NCI-H2196 treated with DMSO at 0.1 percent for 48 hours (cell line): ENCODE measurements around the gene ATXN1.
"Not testable (repeated sequence)": the region's sequence is repeated elsewhere in the genome, so short reads cannot be mapped to it uniquely, and the experiment has no call there.

Experiments used
- DNase-seq: peaks from one replicate; lab custom pipeline; 2025; ENCODE audit not compliant: unreplicated experiment; lab: John Stamatoyannopoulos, UW

ATXN1 gene

GRCh38 chr6:16468991-16469615, 292.2 kb downstream of the ATXN1 start:
- no peak for DNase-seq

- DNase-seq, result no peak
Observed at GRCh38 chr6:16466800-16467553, 294.3 kb downstream of the ATXN1 start.

GRCh38 chr6:16464045-16464444, 297.2 kb downstream of the ATXN1 start:
- no peak for DNase-seq

- not testable (repeated sequence) for DNase-seq
Observed at GRCh38 chr6:16463246-16463645, 298.0 kb downstream of the ATXN1 start.

- no peak for DNase-seq
Observed at GRCh38 chr6:16461491-16461890, 299.8 kb downstream of the ATXN1 start.

GRCh38 chr6:16459472-16459871, 301.8 kb downstream of the ATXN1 start:
- DNase-seq, result not testable (repeated sequence)

GRCh38 chr6:16452348-16452747, 308.9 kb downstream of the ATXN1 start:
- DNase-seq, result no peak

- no peak for DNase-seq
Observed at GRCh38 chr6:16450821-16451220, 310.4 kb downstream of the ATXN1 start.

- no peak for DNase-seq
Observed at GRCh38 chr6:16450285-16450684, 311.0 kb downstream of the ATXN1 start.

GRCh38 chr6:16446273-16446672, 315.0 kb downstream of the ATXN1 start:
- no peak for DNase-seq

GRCh38 chr6:16442031-16442430, 319.2 kb downstream of the ATXN1 start:
- DNase-seq, result no peak

GRCh38 chr6:16441262-16441661, 320.0 kb downstream of the ATXN1 start:
- DNase-seq, result no peak

GRCh38 chr6:16440636-16441212, 320.5 kb downstream of the ATXN1 start:
- no peak for DNase-seq

- DNase-seq, result no peak
Observed at GRCh38 chr6:16438718-16439591, 322.3 kb downstream of the ATXN1 start.

- DNase-seq, result no peak
Observed at GRCh38 chr6:16437984-16438383, 323.3 kb downstream of the ATXN1 start.

- DNase-seq, result no peak
Observed at GRCh38 chr6:16437095-16437494, 324.2 kb downstream of the ATXN1 start.

- no peak for DNase-seq
Observed at GRCh38 chr6:16436550-16436949, 324.7 kb downstream of the ATXN1 start.

- no peak for DNase-seq
Observed at GRCh38 chr6:16434885-16435284, 326.4 kb downstream of the ATXN1 start.

GRCh38 chr6:16433338-16433890, 327.8 kb downstream of the ATXN1 start:
- no peak for DNase-seq

- no peak for DNase-seq
Observed at GRCh38 chr6:16432075-16433032, 328.9 kb downstream of the ATXN1 start.
